ENCODE results near the gene BMPR1A.
A peak's percentile ranks its signal among the peaks of the same experiment; 100 is the strongest.

Gene BMPR1A

DNA sequence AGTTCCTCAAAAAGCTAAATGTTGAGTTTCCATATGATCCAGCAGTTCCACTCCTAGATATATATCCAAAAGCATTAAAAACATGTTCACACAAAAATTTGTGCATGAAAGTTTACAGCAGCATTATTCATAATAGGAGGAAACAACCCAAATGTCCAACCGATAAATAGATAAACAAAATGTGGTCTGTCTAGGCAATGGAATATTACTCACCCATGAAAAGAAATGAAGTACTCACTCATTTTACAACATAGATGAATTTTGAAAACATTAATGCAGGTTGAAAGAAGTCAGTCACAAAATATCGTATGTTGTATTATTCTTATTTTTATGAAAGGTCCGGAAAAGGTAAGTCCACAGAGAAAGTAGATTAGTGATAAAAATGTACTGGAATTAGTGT lies 34.0 kb downstream of the BMPR1A start:
- H4K5ac ChIP-seq (ENCODE audit: low read length) = no peak overlapping the region
- no peak overlapping the region for H3K56ac ChIP-seq (ENCODE audit: low read length)
- no peak overlapping the region for H2BK15ac ChIP-seq (replicated peaks; ENCODE audit: low read depth)
- H3K23ac ChIP-seq (ENCODE audit: low read length) = no peak overlapping the region
- H2BK5ac ChIP-seq (ENCODE audit: low read length) = no peak overlapping the region
- peaks cover 11% of the 10 kb centered on the region for H3K4me1 ChIP-seq (ENCODE audit: control insufficient read depth, low read depth, low read length)
- no peak overlapping the region for H3K4ac ChIP-seq (ENCODE audit: low read depth, low read length)
- no peak overlapping the region for H2BK120ac ChIP-seq (ENCODE audit: low read depth, low read length)
- H3K79me1 ChIP-seq (ENCODE audit: low read length) = peaks cover 2% of the 10 kb centered on the region
- no peak overlapping the region for H3K9ac ChIP-seq (ENCODE audit: low read length)
- no peaks in the 10 kb centered on the region for H3K36me3 ChIP-seq (ENCODE audit: control insufficient read depth, insufficient read depth, low read length)
- H3K27ac ChIP-seq (ENCODE audit: low read depth, low read length) = no peak overlapping the region
- WGBS (ENCODE audit: extremely low coverage, insufficient coverage, low lambda C conversion rate) = no CpG with 5 or more reads among the region's 3 CpGs
- no peaks in the 10 kb centered on the region for H3K27me3 ChIP-seq (ENCODE audit: insufficient read depth, low read length, poor library complexity)
- H3K18ac ChIP-seq (ENCODE audit: low read length) = no peak overlapping the region
- peaks cover 70% of the 10 kb centered on the region for H3K79me2 ChIP-seq (ENCODE audit: control insufficient read depth, insufficient read depth, low read length)
- H3K4me3 ChIP-seq (ENCODE audit: low read length) = no peak overlapping the region
- no peak overlapping the region for H4K8ac ChIP-seq (ENCODE audit: low read depth, low read length)
- no peak overlapping the region for H2AK5ac ChIP-seq (ENCODE audit: low read length)
- H3K4me2 ChIP-seq (ENCODE audit: low read length) = no peak overlapping the region
- DNase-seq = no peak

DNA sequence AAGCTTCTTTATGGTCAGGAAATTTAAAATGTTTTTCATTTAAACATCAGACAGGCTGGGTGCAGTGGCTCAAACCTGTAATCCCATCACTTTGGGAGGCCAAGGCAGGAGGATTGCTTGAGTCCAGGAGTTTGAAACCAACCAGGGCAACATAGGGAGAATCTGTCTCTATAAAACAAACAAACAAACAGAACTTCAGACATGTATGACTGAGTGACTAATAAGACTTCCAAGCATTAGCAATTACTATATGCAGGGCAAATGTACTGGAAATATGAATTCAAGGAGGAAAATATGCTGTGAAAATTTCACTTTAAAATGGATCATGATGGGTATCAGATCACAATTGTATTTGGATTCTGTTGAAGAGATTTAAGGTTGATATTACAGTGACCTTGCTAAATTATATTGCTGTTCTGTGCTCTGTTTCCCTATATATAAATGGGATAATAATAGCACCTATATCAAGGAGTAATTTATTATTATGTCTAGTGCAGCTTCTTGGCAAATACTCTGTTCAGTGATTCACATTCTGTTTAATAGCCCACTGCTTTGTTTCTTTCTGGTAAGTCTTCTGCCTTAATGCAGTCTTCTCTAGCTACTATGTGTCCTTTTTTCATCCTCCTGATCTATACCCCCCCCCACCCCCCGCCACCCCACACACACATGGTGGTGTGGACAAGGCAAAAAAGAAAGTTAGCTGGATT lies 36.2 kb downstream of the BMPR1A start:
- H3K4me2 ChIP-seq (ENCODE audit: low read length) = no peak overlapping the region
- no peak overlapping the region for H2BK5ac ChIP-seq (ENCODE audit: low read length)
- no peak overlapping the region for H4K8ac ChIP-seq (ENCODE audit: low read depth, low read length)
- no peak for DNase-seq
- H3K79me2 ChIP-seq (ENCODE audit: control insufficient read depth, insufficient read depth, low read length) = peaks cover 64% of the 10 kb centered on the region
- H3K79me1 ChIP-seq (ENCODE audit: low read length) = no peaks in the 10 kb centered on the region
- no peak overlapping the region for H2BK120ac ChIP-seq (ENCODE audit: low read depth, low read length)
- no CpG with 5 or more reads among the region's 1 CpG for WGBS (ENCODE audit: extremely low coverage, insufficient coverage, low lambda C conversion rate)
- H3K18ac ChIP-seq (ENCODE audit: low read length) = no peak overlapping the region
- no peak overlapping the region for H3K56ac ChIP-seq (ENCODE audit: low read length)
- H3K36me3 ChIP-seq (ENCODE audit: control insufficient read depth, insufficient read depth, low read length) = no peaks in the 10 kb centered on the region
- peaks cover 1% of the 10 kb centered on the region for H3K4me1 ChIP-seq (ENCODE audit: control insufficient read depth, low read depth, low read length)
- no peak overlapping the region for H2AK5ac ChIP-seq (ENCODE audit: low read length)
- no peak overlapping the region for H3K4ac ChIP-seq (ENCODE audit: low read depth, low read length)
- H3K27ac ChIP-seq (ENCODE audit: low read depth, low read length) = no peak overlapping the region
- no peak overlapping the region for H3K4me3 ChIP-seq (ENCODE audit: low read length)
- H4K5ac ChIP-seq (ENCODE audit: low read length) = no peak overlapping the region
- H3K23ac ChIP-seq (ENCODE audit: low read length) = no peak overlapping the region
- no peaks in the 10 kb centered on the region for H3K27me3 ChIP-seq (ENCODE audit: insufficient read depth, low read length, poor library complexity)
- H2BK15ac ChIP-seq (replicated peaks; ENCODE audit: low read depth) = no peak overlapping the region
- no peak overlapping the region for H3K9ac ChIP-seq (ENCODE audit: low read length)

DNA sequence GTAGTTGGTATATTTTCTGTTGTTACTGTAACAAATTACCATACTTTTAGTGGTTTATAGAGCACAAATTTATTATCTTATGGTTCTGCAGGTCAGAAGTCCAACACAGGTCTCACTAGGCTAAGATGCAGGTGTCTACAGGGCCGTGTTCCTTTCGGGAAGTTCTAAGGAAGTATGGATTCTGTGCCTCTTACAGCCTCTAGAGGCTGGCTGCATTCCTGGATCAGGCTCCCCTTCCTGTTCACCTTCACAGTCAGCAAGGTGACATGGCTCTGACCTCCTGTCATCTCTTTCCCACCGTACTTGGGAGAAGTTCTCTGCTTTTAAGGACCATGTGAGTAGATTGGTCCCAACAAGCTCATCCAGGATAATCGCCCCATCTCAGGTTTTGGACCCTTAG lies 37.3 kb downstream of the BMPR1A start:
- Histone ChIP-seq H3K9ac (ENCODE audit: low read length) (no peak overlapping the region), H2AK5ac (ENCODE audit: low read length) (no peak overlapping the region), H2BK5ac (ENCODE audit: low read length) (no peak overlapping the region), H3K36me3 (ENCODE audit: control insufficient read depth, insufficient read depth, low read length) (no peaks in the 10 kb centered on the region), H3K27ac (ENCODE audit: low read depth, low read length) (peak overlapping the region; percentile 5), H3K56ac (ENCODE audit: low read length) (no peak overlapping the region), H2BK120ac (ENCODE audit: low read depth, low read length) (no peak overlapping the region), H3K79me1 (ENCODE audit: low read length) (no peaks in the 10 kb centered on the region), H3K27me3 (ENCODE audit: insufficient read depth, low read length, poor library complexity) (no peaks in the 10 kb centered on the region), H3K4me1 (ENCODE audit: control insufficient read depth, low read depth, low read length) (peaks cover 1% of the 10 kb centered on the region), H3K4ac (ENCODE audit: low read depth, low read length) (no peak overlapping the region), H3K23ac (ENCODE audit: low read length) (no peak overlapping the region), H3K18ac (ENCODE audit: low read length) (no peak overlapping the region), H4K5ac (ENCODE audit: low read length) (no peak overlapping the region), H3K4me3 (ENCODE audit: low read length) (no peak overlapping the region), H4K8ac (ENCODE audit: low read depth, low read length) (no peak overlapping the region), H3K79me2 (ENCODE audit: control insufficient read depth, insufficient read depth, low read length) (peaks cover 57% of the 10 kb centered on the region), H2BK15ac (replicated peaks; ENCODE audit: low read depth) (no peak overlapping the region), H3K4me2 (ENCODE audit: low read length) (no peak overlapping the region)
- no CpG with 5 or more reads among the region's 4 CpGs for WGBS (ENCODE audit: extremely low coverage, insufficient coverage, low lambda C conversion rate)
- DNase-seq = peak; percentile 65

DNA sequence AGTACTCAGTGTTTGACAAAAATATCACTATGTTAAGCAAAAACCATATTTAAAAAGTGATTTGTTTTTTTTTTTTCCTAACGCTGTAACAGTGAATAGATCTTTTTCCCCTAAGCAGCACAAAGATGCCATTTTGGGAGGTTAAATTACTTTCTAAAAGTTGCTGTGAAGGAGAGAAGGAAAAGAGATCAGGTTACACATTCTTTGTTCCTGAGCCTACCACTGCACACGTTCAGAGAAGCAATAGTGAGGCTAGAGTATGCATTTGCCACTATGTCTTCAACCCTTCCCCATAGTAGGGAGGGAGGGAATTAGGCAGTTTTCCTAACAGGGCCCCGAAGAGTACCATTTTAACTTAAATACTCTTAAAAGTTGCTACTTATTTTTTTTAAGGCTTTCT lies 38.9 kb downstream of the BMPR1A start:
- H2BK120ac ChIP-seq (ENCODE audit: low read depth, low read length) = no peak overlapping the region
- no peaks in the 10 kb centered on the region for H3K79me1 ChIP-seq (ENCODE audit: low read length)
- DNase-seq = peak; percentile 94
- H3K36me3 ChIP-seq (ENCODE audit: control insufficient read depth, insufficient read depth, low read length) = no peaks in the 10 kb centered on the region
- no peak overlapping the region for H3K4me2 ChIP-seq (ENCODE audit: low read length)
- no CpG with 5 or more reads among the region's 3 CpGs for WGBS (ENCODE audit: extremely low coverage, insufficient coverage, low lambda C conversion rate)
- no peak overlapping the region for H3K9ac ChIP-seq (ENCODE audit: low read length)
- no peak overlapping the region for H4K8ac ChIP-seq (ENCODE audit: low read depth, low read length)
- no peak overlapping the region for H2AK5ac ChIP-seq (ENCODE audit: low read length)
- no peak overlapping the region for H4K5ac ChIP-seq (ENCODE audit: low read length)
- peaks cover 57% of the 10 kb centered on the region for H3K79me2 ChIP-seq (ENCODE audit: control insufficient read depth, insufficient read depth, low read length)
- H3K4me1 ChIP-seq (ENCODE audit: control insufficient read depth, low read depth, low read length) = peaks cover 3% of the 10 kb centered on the region
- no peak overlapping the region for H3K4me3 ChIP-seq (ENCODE audit: low read length)
- H3K27me3 ChIP-seq (ENCODE audit: insufficient read depth, low read length, poor library complexity) = no peaks in the 10 kb centered on the region
- H3K18ac ChIP-seq (ENCODE audit: low read length) = no peak overlapping the region
- no peak overlapping the region for H2BK5ac ChIP-seq (ENCODE audit: low read length)
- H3K4ac ChIP-seq (ENCODE audit: low read depth, low read length) = no peak overlapping the region
- no peak overlapping the region for H2BK15ac ChIP-seq (replicated peaks; ENCODE audit: low read depth)
- H3K27ac ChIP-seq (ENCODE audit: low read depth, low read length) = no peak overlapping the region
- H3K23ac ChIP-seq (ENCODE audit: low read length) = no peak overlapping the region
- H3K56ac ChIP-seq (ENCODE audit: low read length) = no peak overlapping the region

DNA sequence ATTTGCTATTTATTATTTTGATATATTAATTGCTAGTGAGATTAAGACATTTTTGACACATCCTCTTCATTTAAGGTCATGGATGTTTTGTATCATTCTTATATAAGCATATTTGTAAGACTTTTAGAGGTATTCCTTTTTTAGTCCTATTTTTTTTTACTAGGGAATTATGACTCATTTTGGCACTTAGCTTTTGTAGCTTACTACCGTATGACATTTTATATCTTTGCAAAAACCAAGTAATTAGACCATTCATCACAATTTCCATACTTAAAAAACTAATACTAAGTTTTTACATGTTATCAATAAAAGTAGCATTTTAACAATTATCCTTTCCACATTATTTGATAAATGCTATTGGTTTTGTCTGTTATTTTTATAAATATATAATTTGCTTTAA lies 41.6 kb downstream of the BMPR1A start:
- Histone ChIP-seq H2BK120ac (ENCODE audit: low read depth, low read length) (no peak overlapping the region), H3K56ac (ENCODE audit: low read length) (no peak overlapping the region), H2AK5ac (ENCODE audit: low read length) (no peak overlapping the region), H3K4me1 (ENCODE audit: control insufficient read depth, low read depth, low read length) (peaks cover 3% of the 10 kb centered on the region), H3K4me3 (ENCODE audit: low read length) (no peak overlapping the region), H3K79me2 (ENCODE audit: control insufficient read depth, insufficient read depth, low read length) (peaks cover 59% of the 10 kb centered on the region), H4K8ac (ENCODE audit: low read depth, low read length) (no peak overlapping the region), H3K4ac (ENCODE audit: low read depth, low read length) (no peak overlapping the region), H3K27me3 (ENCODE audit: insufficient read depth, low read length, poor library complexity) (no peaks in the 10 kb centered on the region), H3K23ac (ENCODE audit: low read length) (no peak overlapping the region), H2BK5ac (ENCODE audit: low read length) (no peak overlapping the region), H3K36me3 (ENCODE audit: control insufficient read depth, insufficient read depth, low read length) (no peaks in the 10 kb centered on the region), H3K79me1 (ENCODE audit: low read length) (peaks cover 1% of the 10 kb centered on the region), H2BK15ac (replicated peaks; ENCODE audit: low read depth) (no peak overlapping the region), H3K27ac (ENCODE audit: low read depth, low read length) (no peak overlapping the region), H3K18ac (ENCODE audit: low read length) (no peak overlapping the region), H3K4me2 (ENCODE audit: low read length) (no peak overlapping the region), H3K9ac (ENCODE audit: low read length) (no peak overlapping the region), H4K5ac (ENCODE audit: low read length) (no peak overlapping the region)
- no peak for DNase-seq
- 100% methylated on average over 1 of the region's 1 CpG for WGBS (ENCODE audit: extremely low coverage, insufficient coverage, low lambda C conversion rate)

DNA sequence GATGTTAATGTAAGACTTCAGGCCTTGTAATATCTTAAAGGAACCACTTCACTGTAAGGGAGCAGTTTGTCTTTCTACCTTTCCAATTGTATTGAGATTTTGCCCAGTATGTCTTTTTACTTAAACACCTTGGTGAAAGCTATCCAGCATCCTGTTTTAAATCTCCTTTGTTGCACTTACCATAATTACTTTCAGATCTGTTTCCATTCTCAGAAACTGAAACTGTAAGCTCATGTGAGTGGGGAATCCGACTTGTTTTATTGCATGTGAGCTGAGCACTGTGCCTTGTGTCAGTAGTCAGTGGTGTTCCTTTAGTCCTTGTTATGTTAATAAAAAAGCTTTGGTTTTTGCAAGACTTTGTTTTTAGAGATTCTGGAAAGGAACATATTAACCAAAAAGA lies 42.2 kb downstream of the BMPR1A start:
- Histone ChIP-seq H4K8ac (ENCODE audit: low read depth, low read length) (no peak overlapping the region), H4K5ac (ENCODE audit: low read length) (no peak overlapping the region), H3K27me3 (ENCODE audit: insufficient read depth, low read length, poor library complexity) (no peaks in the 10 kb centered on the region), H2BK120ac (ENCODE audit: low read depth, low read length) (no peak overlapping the region), H3K18ac (ENCODE audit: low read length) (no peak overlapping the region), H3K79me2 (ENCODE audit: control insufficient read depth, insufficient read depth, low read length) (peaks cover 57% of the 10 kb centered on the region), H3K4me3 (ENCODE audit: low read length) (no peak overlapping the region), H3K36me3 (ENCODE audit: control insufficient read depth, insufficient read depth, low read length) (no peaks in the 10 kb centered on the region), H3K9ac (ENCODE audit: low read length) (peak overlapping the region; percentile 14), H3K4ac (ENCODE audit: low read depth, low read length) (no peak overlapping the region), H2BK15ac (replicated peaks; ENCODE audit: low read depth) (no peak overlapping the region), H3K23ac (ENCODE audit: low read length) (no peak overlapping the region), H3K4me1 (ENCODE audit: control insufficient read depth, low read depth, low read length) (peaks cover 3% of the 10 kb centered on the region), H3K56ac (ENCODE audit: low read length) (no peak overlapping the region), H2BK5ac (ENCODE audit: low read length) (no peak overlapping the region), H3K4me2 (ENCODE audit: low read length) (no peak overlapping the region), H3K79me1 (ENCODE audit: low read length) (peaks cover 1% of the 10 kb centered on the region), H2AK5ac (ENCODE audit: low read length) (no peak overlapping the region), H3K27ac (ENCODE audit: low read depth, low read length) (no peak overlapping the region)
- WGBS (ENCODE audit: extremely low coverage, insufficient coverage, low lambda C conversion rate) = no CpG with 5 or more reads among the region's 1 CpG
- DNase-seq = peak; percentile 59
